Type B pancreatic cell (in vitro differentiated cells): ENCODE measurements around the gene PRRC2B. TPM values are rescaled to one million over a fixed set of nuclear protein-coding genes. Genes with fewer than 3 reads are reported as not detected.

Experiments
- DNase-seq: peaks from one replicate; pipeline ENCODE4 v3.0.0; 2021; ENCODE audit warnings: mixed read lengths; ENCODE audit not compliant: unreplicated experiment; ENCODE audit errors: extremely low spot score
- H3K27ac Mint-ChIP-seq: 2 replicates; pipeline ENCODE4 v1.8.0; 2021; ENCODE audit warnings: mild to moderate bottlenecking, mixed read lengths
- H3K27me3 Mint-ChIP-seq: 2 replicates; pipeline ENCODE4 v1.8.0; 2021; ENCODE audit warnings: mixed read lengths
- H3K36me3 Mint-ChIP-seq: 2 replicates; pipeline ENCODE4 v1.8.0; 2021; ENCODE audit warnings: mixed read lengths
- H3K4me1 Mint-ChIP-seq: one replicate; pipeline ENCODE4 v1.8.0; 2021; ENCODE audit warnings: mixed read lengths; ENCODE audit not compliant: unreplicated experiment
- H3K4me3 Mint-ChIP-seq: 2 replicates; pipeline ENCODE4 v1.8.0; 2021; ENCODE audit warnings: mild to moderate bottlenecking, mixed read lengths
- H3K9me3 Mint-ChIP-seq: 2 replicates; pipeline ENCODE4 v1.8.0; 2021; ENCODE audit warnings: mixed read lengths
- total RNA-seq: library from RNA; stranded (reverse); gene quantifications from 2 replicates; pipeline ENCODE4 v1.2.1, GENCODE V29; 2021; ENCODE audit warnings: low replicate concordance
- TF ChIP-seq, protein P1 (sequence below): fragments of 200-600 bp; sonication (generic); conservative IDR thresholded peaks from 2 replicates; pipeline ENCODE4 v1.5.0; 2021; ENCODE audit warnings: antibody characterized with exemption, mild to moderate bottlenecking

PRRC2B gene
- total RNA-seq, 1 donor from 2014 or later, result 300 TPM

DNA sequence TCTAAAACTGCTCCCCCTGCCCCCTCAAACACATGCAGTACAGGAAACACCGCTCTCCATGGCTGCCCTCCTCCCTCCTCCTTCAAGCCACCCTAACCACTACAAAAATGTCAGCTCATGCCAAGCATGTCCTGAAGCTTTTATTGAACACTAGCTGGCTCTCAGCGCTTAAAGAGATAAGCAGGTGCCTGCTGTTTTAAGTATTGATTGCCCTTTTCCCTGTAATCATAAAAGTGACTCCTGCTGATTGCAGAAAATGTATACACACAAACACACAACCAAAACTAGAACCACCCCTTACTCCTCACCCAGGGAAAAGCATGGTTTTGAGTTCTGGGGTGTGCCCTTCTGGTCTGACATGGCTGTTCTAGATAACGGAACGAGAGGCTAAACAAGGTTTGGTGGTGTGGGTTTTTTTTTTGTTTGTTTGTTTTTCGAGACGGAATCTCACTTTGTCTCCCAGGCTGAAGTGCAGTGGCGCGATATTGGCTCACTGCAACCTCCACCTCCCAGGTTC lies 140.9 kb downstream of the PRRC2B start:
- TF ChIP-seq, protein P1, sequence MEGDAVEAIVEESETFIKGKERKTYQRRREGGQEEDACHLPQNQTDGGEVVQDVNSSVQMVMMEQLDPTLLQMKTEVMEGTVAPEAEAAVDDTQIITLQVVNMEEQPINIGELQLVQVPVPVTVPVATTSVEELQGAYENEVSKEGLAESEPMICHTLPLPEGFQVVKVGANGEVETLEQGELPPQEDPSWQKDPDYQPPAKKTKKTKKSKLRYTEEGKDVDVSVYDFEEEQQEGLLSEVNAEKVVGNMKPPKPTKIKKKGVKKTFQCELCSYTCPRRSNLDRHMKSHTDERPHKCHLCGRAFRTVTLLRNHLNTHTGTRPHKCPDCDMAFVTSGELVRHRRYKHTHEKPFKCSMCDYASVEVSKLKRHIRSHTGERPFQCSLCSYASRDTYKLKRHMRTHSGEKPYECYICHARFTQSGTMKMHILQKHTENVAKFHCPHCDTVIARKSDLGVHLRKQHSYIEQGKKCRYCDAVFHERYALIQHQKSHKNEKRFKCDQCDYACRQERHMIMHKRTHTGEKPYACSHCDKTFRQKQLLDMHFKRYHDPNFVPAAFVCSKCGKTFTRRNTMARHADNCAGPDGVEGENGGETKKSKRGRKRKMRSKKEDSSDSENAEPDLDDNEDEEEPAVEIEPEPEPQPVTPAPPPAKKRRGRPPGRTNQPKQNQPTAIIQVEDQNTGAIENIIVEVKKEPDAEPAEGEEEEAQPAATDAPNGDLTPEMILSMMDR, result no peak
- Mint-ChIP-seq H3K9me3 (no peaks in the 10 kb centered on the region), H3K4me1 (peaks cover 7% of the 10 kb centered on the region), H3K36me3 (peaks cover 4% of the 10 kb centered on the region), H3K27me3 (no peaks in the 10 kb centered on the region), H3K27ac (no peak overlapping the region), H3K4me3 (peak overlapping the region; percentile 45)
- no peak for DNase-seq

DNA sequence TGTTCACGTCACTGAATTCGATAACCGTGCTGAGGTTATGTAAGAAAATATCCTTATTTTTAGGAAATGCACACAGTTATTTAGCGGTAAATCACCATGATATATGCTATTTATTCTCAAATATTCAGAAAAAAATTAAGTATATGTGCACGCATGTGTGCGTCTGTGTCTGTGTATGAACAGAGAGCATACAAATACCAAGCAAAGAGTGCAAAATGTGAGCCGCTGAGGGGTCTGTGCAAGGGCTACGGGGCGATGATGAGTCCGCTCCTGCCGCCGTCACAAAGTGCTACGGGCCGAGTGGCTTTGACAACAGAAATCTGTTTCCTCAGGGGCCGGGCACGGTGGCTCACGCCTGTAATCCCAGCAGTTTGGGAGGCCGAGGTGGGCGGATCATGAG lies 144.1 kb downstream of the PRRC2B start:
- Mint-ChIP-seq H3K36me3 (peaks cover 4% of the 10 kb centered on the region), H3K4me1 (no peaks in the 10 kb centered on the region), H3K4me3 (no peak overlapping the region), H3K9me3 (no peaks in the 10 kb centered on the region), H3K27me3 (no peaks in the 10 kb centered on the region), H3K27ac (no peak overlapping the region)
- TF ChIP-seq, protein P1, result no peak
- no peak for DNase-seq

DNA sequence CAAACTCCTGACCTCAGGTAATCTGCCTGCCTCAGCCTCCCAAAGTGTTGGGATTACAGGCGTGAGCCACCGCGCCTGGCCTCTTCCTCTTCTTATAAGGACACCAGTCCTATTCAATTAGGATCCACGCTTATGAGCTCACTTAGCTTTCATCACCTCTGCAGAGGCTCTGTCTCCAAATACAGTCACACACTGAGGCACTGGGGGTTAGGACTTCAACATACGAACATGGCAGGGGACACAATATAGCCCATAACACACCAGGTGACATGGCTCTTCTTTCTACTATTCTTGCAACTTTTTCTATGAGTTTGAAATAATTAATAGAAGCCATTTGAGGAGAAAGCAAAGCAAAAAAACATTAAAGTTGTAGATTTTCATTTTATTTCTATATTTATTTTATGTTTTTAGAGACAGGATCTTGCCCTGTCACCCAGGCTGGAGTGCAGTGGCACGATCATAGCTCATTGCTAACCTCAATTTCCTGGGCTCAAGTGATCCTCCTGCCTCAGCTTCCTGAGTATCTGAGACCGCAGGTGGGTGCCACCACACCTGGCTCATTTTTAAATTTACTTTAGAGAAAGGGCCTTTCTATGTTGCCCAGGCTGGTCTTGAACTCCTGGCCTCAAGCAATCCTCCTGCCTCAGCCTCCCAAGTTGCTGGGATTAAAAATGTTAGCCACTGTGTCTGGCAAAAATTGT lies 145.5 kb downstream of the PRRC2B start:
- Mint-ChIP-seq H3K27ac (no peak overlapping the region), H3K9me3 (no peaks in the 10 kb centered on the region), H3K4me1 (no peaks in the 10 kb centered on the region), H3K4me3 (no peak overlapping the region), H3K36me3 (peaks cover 4% of the 10 kb centered on the region), H3K27me3 (peaks cover 3% of the 10 kb centered on the region)
- TF ChIP-seq, protein P1, result no peak
- no peak for DNase-seq

DNA sequence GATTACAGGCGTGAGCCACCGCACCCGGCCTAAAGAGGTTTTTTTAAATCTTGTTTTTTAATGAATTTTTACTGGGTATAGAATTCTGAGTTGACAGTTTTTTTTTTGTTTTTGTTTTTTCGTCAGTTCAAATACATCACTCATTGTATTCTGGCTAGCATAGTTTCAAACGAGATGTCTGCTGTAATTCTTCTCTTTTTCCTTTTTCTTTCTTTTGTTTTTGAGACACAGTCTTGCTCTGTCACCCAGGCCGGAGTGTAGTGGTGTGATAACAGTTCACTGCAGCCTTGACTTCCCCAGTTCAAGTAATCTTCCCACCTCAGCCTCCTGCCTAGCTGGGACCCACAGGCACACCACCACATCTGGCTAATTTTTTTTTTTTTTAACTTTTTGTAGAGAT lies 149.3 kb downstream of the PRRC2B start:
- Mint-ChIP-seq H3K36me3 (no peaks in the 10 kb centered on the region), H3K27ac (no peak overlapping the region), H3K27me3 (peaks cover 26% of the 10 kb centered on the region), H3K4me1 (no peaks in the 10 kb centered on the region), H3K4me3 (no peak overlapping the region), H3K9me3 (peaks cover 1% of the 10 kb centered on the region)
- TF ChIP-seq, protein P1, result no peak
- no peak for DNase-seq

DNA sequence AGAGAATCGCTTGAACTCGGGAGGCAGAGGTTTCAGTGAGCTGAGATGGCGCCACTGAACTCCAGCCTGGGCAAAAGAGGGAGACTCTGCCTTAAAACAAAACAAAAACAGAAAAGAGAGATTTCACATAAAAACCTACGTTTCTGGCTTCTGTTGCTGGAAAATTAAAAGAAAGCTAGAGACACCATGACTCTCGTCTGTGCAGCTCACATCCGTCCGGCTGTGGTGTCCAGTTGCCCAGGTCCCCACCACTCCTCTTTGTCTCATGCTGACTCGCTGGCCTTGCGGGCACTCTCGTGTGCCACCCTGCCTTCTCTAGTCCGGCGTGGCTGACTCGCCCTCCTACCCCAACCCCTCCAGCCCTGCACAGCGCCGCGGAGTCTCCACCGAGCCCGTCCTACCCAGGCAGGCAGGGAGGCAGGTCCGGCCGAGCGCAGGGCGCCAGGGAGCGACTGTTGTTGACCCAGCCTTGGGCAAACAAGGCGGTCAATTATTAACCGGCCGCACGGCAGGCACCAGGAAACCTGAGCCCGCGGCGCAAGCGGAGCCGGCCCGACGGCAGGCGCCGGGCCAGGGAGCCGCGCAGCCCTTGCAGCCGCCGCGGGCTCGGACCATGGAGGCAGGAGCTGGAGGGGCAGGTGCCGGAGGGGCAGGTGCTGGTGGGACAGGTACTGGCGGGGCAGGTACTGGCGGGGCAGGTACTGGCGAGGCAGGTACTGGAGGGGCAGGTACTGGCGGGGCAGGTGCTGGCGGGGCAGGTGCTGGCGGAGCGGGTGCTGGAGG lies 151.3 kb downstream of the PRRC2B start, which contains the start of gene PRRT1B:
Gene PRRT1B (plus strand): TSS at position 521 of the 783 bp plus-strand sequence. CDS start 93 bp downstream, at position 614.
- Mint-ChIP-seq H3K36me3 (no peaks in the 10 kb centered on the region), H3K27ac (peak within 1 kb of the TSS; percentile 74), H3K4me3 (peak within 1 kb of the TSS; percentile 71), H3K27me3 (peaks cover 46% of the 10 kb centered on the region), H3K4me1 (no peaks in the 10 kb centered on the region), H3K9me3 (peaks cover 4% of the 10 kb centered on the region)
- TF ChIP-seq, protein P1, result no peak
- DNase-seq, result no peak
